Activated T-helper 9 cell treated with anti-CD3 and anti-CD28 coated beads, Interleukin-2, amount 50 U/mL, for 16 hours (primary cell): ENCODE data around the gene RNF225.
"Not testable (repeated sequence)": the region's sequence is repeated elsewhere in the genome, so short reads cannot be mapped to it uniquely, and the experiment has no call there.

Source experiments
- DNase-seq: peaks from one replicate; pipeline ENCODE4 v3.0.0-alpha.2; 2020; ENCODE audit warnings: low read depth

RNF225 gene

GRCh38 chr19:58362272-58362994 is 33.0 kb upstream of the RNF225 start, which contains the start of gene ZNF497:
Gene ZNF497 (minus strand): TSS chr19:58362751. CDS start chr19:58357635, 5,116 bp downstream.
- peak; percentile 96 for DNase-seq

- DNase-seq = no peak
Measured at GRCh38 chr19:58364146-58364545, 31.3 kb upstream of the RNF225 start.

DNA sequence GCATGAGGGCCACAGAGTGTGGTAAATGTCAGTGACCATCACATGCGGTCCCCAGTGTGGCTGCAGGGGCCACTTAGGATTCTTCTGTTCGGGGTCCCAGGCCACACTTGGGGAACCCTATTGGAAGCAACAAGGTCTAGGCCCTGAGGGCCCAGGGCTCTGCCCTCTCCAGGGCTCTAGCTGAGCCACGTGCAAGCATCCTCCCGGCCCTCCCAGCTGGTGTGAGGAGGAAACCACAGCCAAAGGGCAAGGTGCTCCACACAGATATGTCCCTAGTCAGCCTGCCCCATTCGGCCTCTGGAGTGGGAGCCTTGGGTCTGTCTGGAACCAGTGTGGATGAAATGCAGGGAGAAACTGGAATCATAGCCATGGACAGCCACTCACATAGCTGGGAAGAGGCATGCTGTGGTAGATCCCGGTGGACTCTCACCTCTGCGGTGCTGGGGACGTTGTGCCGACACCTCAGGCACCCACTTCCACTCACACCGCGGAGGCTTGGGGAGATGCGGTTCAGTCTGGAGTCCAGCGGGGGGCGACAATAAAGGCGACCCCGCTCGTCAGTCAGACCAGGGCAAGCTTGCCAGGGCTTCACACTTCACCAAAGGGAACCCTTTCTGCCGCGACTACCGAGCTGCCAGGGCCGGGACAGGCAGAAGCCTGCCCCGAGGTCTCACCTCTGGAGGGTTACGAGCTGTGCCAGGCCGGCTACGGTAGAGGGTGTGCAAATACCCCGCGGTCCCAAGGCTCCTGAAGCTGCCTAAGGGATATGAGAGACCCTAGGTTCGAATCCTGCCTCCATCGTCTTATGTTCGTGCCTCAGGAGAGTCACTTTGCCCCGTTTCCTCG is 28.6 kb upstream of the RNF225 start:
- DNase-seq = no peak

DNA sequence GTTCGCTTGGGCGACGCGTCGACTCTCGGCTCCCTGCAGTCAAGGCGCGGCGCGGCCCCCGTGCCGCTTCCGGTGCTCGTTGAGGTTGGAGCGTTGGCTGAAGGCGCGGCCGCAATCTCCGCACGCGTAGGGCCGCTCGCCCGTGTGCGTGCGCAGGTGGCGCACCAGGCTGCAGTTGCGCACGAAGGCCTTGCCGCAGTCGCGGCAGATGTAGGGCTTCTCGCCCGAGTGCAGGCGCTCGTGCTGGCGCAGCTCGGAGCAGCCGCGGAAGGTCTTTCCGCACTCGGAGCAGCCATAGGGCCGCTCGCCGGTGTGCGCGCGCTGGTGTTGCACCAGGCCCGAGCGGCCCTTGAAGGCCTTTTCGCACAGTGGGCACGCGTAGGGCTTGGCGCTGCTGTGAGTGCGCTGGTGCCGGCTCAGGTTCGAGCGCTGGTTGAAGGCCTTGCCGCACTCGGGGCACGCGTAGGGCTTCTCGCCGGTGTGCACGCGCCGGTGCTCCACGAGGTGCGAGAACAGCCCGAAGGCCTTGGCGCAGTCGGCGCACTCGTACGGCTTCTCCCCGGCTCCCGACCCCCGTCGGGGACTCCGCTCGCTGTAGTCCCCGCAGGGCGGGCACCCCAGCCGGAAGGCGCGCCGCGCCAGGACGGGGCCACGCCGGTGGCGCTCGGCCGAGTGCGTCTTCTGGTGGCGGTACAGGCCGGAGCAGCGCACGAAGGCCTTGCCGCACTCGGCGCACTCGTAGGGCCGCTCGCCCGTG is 27.6 kb upstream of the RNF225 start:
- DNase-seq = no peak

DNA sequence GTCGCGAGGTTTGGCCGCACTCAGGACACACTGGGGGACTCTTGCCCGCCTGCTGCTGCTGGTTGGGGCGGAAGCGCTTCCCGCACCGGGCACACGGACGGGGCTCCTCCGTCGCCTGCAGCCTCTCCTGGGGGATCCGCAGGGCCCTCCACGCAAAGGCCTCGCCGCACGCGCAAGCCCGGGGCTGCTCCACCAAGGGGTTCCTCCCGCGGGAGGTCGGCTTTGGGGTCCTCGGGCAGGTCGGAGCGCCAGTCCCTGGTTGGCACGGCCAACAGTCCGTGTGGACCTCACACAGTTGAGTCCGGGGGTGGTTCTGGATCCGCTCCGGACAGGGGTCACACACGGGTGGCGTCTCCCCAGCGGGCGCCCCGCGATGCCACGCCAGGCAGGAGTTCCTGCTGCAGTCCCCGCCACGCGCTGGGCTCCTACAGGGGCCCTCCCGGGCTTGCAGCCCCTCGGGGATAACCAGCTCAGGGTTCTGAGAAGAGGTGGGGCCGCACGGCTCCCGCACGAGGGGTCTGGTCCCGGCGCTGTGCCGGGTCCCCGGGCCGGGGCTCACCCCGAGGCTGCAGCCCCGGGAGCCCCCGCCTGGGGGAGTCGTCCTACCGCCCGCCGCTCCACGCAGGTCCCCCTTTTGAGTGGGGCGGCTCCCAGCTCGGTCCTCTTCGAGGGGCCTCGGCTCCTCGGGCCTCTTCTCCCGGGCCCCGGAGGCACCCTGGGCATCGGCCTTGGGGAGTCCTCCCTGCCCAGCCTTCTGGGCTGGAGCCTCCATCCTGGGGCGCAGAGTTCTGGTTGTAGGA is 26.7 kb upstream of the RNF225 start:
- DNase-seq = no peak

- no peak for DNase-seq
Measured at GRCh38 chr19:58372311-58373133, 22.9 kb upstream of the RNF225 start.

DNA sequence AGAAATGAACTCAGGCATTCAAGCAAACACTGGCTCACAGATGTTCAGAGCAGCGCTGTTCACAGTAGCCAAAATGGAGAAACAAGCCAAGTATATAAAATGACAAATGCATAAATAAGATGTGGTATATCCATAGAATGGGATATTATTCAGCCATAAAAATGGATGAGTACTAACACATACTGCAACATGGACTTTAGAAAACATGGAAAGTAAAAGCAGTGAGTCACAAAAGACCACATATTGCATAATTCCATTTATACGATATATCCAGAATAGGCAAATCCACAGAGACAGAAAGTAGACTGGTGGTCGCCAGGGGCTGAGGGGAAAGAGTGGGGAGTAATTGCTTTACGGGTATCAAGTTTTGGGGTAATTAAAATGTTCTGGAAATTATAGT is 21.3 kb upstream of the RNF225 start:
- DNase-seq = no peak

DNA sequence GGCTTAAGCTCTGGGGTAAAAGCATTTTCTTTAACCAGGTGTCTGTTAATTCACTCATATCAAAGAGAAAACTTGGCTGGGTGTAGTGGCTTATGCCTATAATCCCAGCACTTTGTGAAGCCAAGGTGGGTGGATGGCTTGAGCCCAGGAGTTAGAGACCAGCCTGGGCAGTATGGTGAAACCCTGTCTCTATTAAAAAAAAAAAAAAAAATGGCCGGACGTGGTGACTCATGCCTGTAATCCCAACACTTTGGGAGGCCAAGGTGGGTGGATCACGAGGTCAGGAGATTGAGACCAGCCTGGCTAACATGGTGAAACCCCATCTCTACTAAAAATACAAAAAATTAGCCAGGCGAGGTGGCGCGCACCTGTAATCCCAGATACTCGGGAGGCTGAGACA is 18.7 kb upstream of the RNF225 start:
- not testable (repeated sequence) for DNase-seq

DNA sequence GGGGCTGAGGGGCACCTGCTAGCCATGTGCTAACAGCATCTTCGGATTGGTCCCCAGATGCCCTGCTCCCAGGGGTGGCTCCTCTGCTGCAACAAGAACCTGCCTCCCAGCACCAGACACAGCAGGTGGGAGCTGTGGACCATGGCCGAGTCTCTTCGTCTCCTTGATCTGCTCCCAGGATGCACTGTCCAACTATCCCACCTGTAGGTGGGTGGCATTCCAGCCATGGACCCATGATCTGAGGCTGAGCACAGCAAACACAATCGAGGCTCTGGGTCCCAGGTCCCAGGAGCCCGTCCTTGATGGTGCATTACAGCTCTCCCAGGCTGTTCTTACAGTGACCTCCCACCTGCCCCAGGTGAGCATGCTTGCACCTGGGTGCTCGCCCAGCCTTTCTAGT is 16.2 kb upstream of the RNF225 start:
- DNase-seq = no peak

DNA sequence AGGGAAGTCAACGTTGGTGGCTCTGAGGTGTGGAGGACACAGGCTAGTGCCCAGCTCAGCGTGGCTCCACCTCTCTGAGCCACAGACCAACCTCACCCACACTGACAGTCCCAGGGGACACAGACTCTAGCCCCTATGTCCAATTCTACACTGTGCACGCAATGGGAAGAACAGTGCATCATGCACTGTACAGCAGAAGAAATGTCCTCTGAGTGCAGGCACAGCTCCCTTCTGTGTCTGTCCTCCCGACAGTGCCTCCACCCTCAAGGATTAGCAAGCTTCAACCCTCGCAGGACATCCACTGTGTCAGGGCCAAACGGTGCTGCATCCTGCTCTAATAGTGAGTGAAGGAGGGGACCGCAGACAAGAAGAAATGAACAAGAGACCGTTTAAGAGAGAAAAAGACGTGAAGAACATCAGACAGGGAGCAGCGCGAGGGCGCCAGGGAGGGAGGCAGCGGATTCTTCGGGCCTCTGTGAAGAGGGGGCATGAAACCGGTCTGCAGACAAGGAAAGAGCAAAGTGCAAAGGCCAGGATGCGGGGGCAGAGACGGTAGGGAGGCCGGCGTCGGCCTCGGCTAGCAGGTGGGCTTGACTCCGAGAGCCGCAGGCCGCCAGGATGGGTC is 15.3 kb upstream of the RNF225 start:
- DNase-seq = no peak

DNA sequence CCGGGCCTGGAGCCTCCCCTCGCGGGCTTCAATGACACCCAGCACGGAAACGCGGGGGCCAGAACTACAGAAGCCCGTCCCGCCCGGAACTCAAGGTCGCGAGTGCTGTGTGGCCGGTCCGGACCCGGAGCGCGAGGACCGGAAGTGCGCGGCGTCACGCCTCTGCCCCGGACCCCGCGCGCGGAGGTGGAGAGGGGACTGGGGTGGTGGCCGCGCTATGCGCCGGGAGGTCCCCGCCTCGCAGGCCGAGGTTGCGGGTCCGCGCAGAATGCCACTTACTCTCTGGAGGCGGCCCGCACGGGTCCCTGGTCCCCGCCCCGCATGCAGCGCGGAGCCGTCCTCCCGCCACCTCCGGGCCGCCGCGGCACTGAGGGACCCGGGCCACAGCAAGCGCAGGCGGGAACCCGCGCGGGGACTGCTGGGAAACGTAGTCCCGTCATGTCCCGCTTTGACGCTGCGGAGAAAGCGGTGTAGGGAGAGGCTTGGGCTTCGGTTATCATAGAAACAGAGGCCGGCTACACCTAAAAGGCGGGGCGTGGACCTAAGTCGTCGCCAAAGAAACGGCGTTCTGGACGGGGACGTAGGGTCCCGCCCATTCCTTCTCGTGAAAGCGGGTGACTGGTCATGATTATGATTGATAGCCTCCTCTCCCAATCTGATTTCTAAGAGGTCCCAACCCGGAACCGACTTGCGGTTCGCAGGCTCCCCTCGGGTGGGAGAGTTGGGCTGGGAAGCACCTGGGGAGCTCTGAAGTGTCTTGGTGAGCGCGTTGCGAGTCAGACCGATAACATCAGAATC is 14.6 kb upstream of the RNF225 start, which contains the start of gene ZNF837:
Gene ZNF837, minus strand, starts transcription at position 369 of the 798 bp plus-strand sequence. CDS start 11,698 bp downstream, outside the sequence.
- DNase-seq = peak; percentile 95

DNA sequence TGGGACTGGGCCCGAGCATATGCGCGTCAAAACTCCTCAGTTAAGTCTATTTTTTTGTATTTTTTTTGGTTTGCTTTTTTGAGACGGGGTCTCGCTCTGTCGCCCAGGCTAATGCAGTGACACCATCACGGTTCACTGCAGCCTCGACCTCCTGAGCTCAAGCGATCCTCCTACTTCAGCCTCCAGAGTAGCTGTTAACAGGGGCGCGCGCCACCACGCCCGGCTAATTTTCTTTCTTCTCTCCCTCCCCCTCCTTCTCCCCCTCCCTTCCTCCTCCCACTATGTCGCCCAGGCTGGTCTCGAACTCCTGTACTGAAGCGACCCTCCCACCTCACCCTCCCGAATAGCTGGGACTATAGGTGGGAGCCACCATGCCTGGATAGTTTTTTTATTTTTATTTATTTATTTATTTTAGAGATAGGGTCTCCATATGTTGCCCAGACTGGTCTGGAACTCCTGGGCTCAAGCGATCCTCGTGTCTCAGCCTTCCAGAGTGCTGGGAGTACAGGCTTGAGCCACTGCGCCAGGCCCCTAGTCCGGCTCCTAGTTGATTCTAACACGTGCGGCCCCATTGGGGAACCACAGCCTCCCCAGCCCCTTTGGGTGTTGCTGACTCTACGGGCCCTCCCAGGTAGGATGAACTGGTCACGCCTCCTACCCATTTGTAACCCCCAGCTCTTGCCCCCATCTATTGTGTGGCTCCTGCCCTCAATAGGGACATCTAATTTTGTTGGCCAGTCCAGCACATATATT is 13.8 kb upstream of the RNF225 start:
- DNase-seq = no peak

GRCh38 chr19:58382997-58383603 is 12.4 kb upstream of the RNF225 start:
- DNase-seq = no peak

DNA sequence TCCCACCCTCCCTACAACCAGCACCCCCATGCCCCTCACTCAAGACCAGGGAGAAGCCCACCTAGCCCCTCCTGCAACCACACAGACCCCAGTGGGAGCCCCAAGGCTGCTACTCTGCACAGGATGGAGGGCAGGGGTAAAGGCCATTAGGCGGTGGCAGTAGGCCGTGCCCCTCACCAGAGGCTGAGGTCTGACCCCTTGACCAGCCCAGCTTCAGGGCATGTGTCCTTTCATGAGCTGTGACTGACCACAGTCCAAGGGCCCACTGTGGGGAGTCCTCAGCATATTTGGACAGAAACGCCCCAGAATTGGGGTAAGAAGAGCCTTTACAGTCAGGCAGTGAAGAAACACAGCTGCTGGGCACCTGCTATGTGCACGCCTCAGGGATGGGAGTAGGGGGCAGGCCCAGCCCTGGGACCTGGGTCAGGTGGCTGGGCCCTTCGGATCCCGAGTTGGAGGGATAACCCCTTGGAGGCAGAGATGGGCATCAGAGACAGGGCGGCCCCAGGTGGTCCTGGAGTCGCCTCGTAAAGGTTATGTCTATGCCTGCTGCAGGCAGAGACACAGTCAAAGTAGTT is 10.1 kb upstream of the RNF225 start:
- no peak for DNase-seq

DNA sequence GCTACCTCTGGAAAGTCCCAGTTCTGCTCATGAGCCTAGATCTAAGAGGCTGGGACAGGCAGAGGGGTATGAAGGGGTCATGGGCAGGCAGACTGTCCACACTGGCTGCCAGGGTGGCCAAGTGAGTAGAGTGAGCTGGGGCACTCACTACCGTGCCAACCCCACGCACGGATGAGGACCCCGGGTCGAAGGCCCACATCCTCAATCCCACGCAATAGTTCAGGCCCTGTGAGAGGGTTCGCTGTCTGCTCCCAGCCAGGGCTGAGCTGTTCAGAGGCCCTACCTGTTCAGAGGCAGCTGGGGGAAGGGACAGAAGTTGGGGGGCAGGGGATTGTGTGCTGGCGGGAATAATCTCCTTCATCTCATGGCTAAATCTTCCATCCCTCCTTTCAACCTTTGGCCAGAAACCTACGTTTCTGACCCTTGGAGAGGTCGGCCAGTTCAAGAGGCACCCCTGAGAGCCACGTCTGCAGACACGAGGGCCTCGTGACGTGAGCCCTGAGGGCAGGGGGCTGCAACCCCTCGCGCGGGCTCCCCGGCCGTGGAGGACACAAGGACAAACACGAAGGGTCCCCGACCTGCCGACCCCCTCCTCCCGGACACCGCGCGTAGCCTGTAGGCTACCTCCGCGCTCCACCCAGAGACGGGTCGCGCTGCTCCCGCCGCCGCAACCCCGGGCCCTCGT is 9.4 kb upstream of the RNF225 start:
- DNase-seq = no peak

DNA sequence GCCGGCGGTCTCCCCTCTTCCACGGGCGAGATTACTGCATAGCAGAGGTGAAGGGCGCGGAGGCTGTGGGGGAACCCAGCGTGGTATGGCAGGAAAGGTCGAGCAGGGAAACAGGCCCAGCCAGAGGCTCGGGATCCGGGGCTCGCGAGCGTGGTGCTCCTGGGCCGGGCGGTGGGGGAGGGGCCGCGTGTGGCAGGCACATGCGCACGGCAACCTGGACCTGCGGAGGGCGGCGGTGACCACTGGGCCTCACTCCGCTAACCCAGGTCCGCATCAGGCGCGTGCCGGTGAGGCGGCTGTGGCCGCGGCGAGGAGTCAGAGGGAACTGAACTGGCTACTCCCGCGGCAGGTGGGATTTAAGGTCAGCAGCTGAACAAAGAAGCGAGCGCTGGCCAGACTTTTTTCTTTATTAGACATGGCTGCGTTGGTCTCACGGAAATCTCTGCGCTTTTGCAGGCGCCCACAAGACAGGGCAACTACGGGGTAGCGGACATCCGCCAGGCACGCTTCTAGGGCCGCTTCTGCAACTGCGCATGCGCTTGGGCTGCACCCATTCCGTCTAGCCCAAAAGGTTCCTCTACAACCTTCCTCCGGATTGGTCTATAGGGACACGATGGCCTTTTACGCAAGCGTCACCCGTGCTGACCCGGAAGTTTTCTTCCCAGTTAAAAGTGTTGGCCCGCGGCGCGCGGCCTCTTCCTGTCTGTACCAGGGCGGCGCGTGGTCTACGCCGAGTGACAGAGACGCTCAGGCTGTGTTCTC is 8.7 kb upstream of the RNF225 start, which contains the start of gene RPS5:
Gene RPS5, plus strand, starts transcription at position 694 of the 762 bp plus-strand sequence. CDS start 869 bp downstream, outside the sequence.
- peak; percentile 92 for DNase-seq
